ENCODE data around the gene PSMA7. TPM values are rescaled to one million over a fixed set of nuclear protein-coding genes. Genes with fewer than 3 reads are reported as not detected.
A peak's percentile ranks its signal among the peaks of the same experiment; 100 is the strongest.

Gene PSMA7
- polyA plus RNA-seq, 3 donors = 185 to 211 (median 193) TPM

DNA sequence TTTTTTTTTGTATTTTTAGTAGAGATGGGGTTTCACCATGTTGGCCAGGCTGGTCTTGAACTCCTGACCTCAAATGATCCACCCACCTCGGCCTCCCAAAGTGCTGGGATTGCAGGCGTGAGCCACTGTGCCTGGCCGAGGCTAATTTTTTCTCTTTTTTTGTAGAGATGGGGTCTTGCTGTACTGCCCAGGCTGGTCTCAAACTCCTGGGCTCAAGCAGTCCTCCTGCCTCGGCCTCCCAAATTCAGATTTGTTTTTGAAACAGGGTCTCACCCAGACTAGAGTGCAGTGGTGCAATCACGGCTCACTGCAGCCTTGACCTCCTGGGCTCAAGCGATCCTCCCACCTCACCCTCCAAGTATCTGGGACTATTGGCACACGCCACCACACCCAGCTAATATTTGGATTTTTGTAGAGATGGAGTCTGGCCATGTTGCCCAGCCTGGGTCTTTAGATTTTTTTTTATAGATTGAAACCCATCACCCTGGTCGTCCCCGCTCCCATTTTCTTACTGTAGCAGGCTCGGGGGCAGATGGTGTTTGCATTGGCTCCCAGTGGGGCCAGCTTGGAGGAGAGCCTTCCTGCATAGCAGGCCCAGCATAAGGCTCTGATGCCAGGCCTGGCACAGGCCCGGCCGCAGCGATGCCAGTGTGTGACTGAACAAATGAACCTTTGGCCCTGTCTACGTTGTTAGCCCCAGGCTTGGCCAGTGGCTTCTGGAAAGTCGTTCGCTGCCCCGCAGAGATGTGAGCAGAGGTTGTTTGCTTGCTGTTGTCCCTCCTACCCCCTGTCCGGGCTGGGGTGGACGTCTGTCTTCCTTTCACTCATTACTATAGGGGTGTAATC lies 35.3 kb upstream of the PSMA7 start:
- no peak for DNase-seq (ENCODE audit: extremely low read depth in 1 of 11, low read depth in 9 of 11, low spot score in 4 of 11)

GRCh38 chr20:62177307-62177706 lies 34.1 kb upstream of the PSMA7 start:
- DNase-seq (ENCODE audit: extremely low read depth in 1 of 11, low read depth in 9 of 11, low spot score in 4 of 11) = peak in 1 of 11 donors; percentile 37

- DNase-seq (ENCODE audit: extremely low read depth in 1 of 11, low read depth in 9 of 11, low spot score in 4 of 11) = no peak
Measured at GRCh38 chr20:62176866-62177265, 33.7 kb upstream of the PSMA7 start.

DNA sequence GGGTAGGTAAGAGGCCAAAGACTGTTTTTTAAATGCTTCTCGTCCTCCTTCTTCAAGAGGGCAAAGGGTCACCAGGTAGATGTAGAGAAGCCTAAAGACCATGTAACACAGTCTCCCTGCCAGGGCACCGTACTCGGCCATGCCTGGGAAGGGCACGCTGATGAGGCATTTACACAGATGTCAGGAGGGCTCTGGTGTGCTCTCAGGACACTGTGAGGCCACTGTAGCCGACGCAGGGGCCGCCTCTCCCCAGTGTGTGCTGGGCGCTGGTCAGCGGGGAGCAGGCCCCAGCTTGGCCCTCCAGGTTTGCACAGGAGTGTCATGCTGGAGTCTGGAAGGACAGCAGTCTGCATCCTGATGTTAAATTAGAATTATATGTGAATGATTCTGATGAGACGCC lies 32.5 kb upstream of the PSMA7 start:
- DNase-seq (ENCODE audit: extremely low read depth in 1 of 11, low read depth in 9 of 11, low spot score in 4 of 11) = no peak

GRCh38 chr20:62174870-62175624 lies 31.9 kb upstream of the PSMA7 start:
- no peak for DNase-seq (ENCODE audit: extremely low read depth in 1 of 11, low read depth in 9 of 11, low spot score in 4 of 11)

- no peak for DNase-seq (ENCODE audit: extremely low read depth in 1 of 11, low read depth in 9 of 11, low spot score in 4 of 11)
Measured at GRCh38 chr20:62174021-62174804, 31.0 kb upstream of the PSMA7 start.

GRCh38 chr20:62172666-62173065 lies 29.5 kb upstream of the PSMA7 start:
- no peak for DNase-seq (ENCODE audit: extremely low read depth in 1 of 11, low read depth in 9 of 11, low spot score in 4 of 11)

DNA sequence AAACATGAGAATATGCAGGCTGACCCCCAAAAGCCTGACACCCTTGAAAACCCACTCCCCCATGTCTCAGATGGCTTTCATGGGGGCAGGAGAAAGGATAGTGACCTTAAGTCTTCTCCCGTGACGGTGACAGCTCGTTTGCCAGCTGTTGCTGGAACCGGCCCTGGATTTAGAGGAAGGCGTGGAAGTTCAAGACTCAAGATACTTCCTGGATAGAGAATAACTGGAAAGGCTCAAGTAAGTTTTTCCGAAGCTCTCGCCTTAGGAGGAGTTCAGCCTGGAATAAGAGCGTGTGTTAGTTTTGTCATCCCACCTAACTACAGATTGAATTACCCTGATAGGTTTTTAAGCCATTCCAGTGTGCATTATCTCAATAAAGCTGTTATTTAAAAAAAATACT lies 28.1 kb upstream of the PSMA7 start:
- no peak for DNase-seq (ENCODE audit: extremely low read depth in 1 of 11, low read depth in 9 of 11, low spot score in 4 of 11)

- DNase-seq (ENCODE audit: extremely low read depth in 1 of 11, low read depth in 9 of 11, low spot score in 4 of 11) = no peak
Measured at GRCh38 chr20:62170536-62170935, 27.3 kb upstream of the PSMA7 start.

DNA sequence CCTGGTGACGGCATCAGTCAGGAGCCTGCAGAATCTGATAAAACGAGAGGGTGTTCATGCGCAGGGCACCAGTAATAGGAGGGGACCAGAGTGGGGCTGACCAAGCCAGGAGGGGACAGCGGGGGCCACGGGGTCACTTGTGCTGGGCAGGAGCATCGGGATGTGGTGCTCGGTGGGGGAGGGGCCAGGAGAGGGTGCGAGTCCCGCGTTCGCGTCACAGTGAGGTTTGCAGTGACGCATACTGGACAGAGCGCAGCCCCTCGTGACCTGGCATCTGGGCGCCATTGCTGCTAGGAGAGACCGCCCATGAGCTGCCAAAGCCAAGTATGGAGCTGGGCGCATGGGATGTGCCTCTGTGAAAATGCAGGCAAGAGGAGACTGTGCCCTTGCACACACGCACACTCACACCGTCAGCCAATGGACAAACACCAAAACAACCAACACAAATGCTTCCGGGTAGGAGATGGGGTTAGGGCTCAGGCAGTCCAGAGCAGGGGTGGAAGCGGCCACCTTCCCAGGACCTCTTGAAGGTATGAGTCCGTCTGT lies 25.8 kb upstream of the PSMA7 start:
- DNase-seq (ENCODE audit: extremely low read depth in 1 of 11, low read depth in 9 of 11, low spot score in 4 of 11) = no peak

- no peak for DNase-seq (ENCODE audit: extremely low read depth in 1 of 11, low read depth in 9 of 11, low spot score in 4 of 11)
Measured at GRCh38 chr20:62168061-62168460, 24.9 kb upstream of the PSMA7 start.

DNA sequence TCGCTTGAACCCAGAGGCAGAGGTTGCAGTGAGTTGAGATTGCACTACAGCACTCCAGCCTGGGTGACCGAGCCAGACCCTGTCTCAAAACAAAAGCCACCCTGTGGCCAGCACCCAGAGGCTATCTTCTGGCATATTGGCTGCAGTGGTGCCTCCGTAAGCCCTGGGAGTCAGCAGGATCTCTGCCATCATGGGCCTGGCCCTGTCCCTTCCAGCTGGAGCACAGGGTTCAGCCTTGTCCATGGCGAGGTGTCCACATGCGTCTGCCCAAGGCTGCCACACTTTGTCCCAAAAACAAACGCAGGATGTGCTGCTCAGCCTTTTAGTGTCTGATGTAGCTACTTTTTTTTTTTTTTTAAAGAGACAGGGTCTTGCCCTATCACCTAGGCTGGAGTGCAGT lies 24.3 kb upstream of the PSMA7 start:
- DNase-seq (ENCODE audit: extremely low read depth in 1 of 11, low read depth in 9 of 11, low spot score in 4 of 11) = no peak

GRCh38 chr20:62165762-62166399 lies 22.7 kb upstream of the PSMA7 start:
- DNase-seq (ENCODE audit: extremely low read depth in 1 of 11, low read depth in 9 of 11, low spot score in 4 of 11) = no peak

DNA sequence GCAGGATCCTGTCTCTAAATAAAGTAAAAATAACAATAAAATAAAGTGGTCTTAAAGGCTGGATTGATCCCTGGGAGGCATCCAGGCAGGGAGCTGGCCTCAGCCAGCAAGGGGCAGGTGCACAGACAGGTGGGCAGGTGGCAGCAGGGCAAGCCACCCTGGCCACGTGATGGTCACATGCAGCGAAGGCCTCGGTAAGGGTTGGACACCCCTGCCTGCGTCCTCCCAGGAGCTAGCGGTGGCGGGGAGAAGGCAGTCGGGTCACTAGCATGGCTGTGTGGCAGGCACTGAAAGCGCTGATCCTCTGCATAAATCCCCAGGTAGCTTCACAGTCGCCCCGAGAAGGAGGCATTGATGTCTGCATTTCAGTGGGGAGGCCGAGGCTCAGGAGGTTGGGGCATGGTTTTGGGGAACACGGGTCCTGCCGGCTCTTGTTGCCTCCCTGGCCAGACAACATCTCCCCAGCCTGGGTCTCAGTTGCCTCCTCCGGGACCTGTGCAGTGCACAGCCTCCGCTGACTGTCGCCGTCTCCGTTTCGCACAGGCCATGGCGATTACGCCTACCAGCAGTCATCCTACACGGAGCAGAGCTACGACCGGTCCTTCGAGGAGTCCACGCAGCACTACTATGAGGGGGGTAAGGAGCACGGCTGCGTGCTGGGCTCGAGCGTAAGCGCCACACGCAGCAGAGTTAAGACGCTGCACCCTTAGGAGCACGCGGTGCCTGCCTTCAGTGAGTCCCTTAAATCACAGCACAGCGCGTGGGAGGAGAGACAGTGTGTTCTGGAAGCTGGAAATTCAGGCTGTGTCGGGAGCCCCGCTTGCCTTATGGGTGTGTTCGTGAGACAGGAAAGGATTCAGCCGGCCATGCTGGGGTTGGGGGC lies 21.9 kb upstream of the PSMA7 start:
- no peak for DNase-seq (ENCODE audit: extremely low read depth in 1 of 11, low read depth in 9 of 11, low spot score in 4 of 11)

GRCh38 chr20:62163986-62164762 lies 21.0 kb upstream of the PSMA7 start:
- no peak for DNase-seq (ENCODE audit: extremely low read depth in 1 of 11, low read depth in 9 of 11, low spot score in 4 of 11)

- no peak for DNase-seq (ENCODE audit: extremely low read depth in 1 of 11, low read depth in 9 of 11, low spot score in 4 of 11)
Measured at GRCh38 chr20:62163485-62163865, 20.3 kb upstream of the PSMA7 start.

DNA sequence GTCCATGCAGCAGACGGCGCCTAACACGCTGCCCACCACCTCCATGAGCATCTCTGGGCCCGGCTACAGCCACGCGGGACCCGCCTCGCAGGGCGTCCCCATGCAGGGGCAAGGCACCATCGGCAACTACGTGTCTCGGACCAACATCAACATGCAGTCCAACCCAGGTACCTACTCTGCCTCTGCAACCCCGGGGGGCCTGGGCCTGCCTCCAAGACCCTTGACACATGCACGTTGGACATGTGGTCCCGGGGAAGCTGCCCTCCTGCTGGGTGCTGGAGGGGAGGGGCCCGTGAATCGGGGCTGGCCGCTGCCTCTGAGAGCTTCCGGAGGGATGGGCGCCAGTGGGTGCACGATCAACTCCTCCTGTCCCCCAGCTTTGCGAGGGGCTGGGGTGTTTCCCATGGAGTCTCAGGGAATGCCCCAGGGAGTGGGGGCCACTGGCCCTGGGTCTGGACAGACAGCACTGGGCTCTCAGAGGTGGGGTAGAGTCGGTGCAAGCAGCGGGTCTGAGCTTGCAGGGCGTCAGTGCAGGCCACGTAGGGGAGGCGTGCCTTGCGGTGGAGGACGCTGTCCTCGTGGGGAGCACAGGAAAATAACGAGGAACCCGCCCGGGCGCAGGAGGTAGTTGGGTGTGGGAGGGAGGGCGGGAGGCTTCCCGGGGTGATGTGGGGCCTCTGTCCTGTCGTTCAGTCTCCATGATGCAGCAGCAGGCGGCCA lies 19.7 kb upstream of the PSMA7 start:
- DNase-seq (ENCODE audit: extremely low read depth in 1 of 11, low read depth in 9 of 11, low spot score in 4 of 11) = no peak
